PC-9 (cell line): ENCODE measurements around the gene DNAJA2.

Experiments
- EZH2 ChIP-seq: fragments of 200-600 bp; sonication (generic); IDR thresholded peaks from 2 replicates; pipeline ENCODE4 v1.8.0; 2017; ENCODE audit warnings: antibody characterized with exemption, low read depth
- TF ChIP-seq, protein P1 (sequence below): fragments of 200-600 bp; sonication (generic); conservative IDR thresholded peaks from 2 replicates; pipeline ENCODE4 v1.6.1; 2017; ENCODE audit warnings: mixed run types, antibody characterized with exemption, mild to moderate bottlenecking, moderate library complexity

GRCh38 chr16:46932802-46933201 is 40.7 kb downstream of the DNAJA2 start:
- TF ChIP-seq, protein P1, sequence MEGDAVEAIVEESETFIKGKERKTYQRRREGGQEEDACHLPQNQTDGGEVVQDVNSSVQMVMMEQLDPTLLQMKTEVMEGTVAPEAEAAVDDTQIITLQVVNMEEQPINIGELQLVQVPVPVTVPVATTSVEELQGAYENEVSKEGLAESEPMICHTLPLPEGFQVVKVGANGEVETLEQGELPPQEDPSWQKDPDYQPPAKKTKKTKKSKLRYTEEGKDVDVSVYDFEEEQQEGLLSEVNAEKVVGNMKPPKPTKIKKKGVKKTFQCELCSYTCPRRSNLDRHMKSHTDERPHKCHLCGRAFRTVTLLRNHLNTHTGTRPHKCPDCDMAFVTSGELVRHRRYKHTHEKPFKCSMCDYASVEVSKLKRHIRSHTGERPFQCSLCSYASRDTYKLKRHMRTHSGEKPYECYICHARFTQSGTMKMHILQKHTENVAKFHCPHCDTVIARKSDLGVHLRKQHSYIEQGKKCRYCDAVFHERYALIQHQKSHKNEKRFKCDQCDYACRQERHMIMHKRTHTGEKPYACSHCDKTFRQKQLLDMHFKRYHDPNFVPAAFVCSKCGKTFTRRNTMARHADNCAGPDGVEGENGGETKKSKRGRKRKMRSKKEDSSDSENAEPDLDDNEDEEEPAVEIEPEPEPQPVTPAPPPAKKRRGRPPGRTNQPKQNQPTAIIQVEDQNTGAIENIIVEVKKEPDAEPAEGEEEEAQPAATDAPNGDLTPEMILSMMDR, result no peak
- no peak for TF ChIP-seq EZH2
